ENCODE measurements around the gene SYDE1.

The SYDE1 gene

DNA sequence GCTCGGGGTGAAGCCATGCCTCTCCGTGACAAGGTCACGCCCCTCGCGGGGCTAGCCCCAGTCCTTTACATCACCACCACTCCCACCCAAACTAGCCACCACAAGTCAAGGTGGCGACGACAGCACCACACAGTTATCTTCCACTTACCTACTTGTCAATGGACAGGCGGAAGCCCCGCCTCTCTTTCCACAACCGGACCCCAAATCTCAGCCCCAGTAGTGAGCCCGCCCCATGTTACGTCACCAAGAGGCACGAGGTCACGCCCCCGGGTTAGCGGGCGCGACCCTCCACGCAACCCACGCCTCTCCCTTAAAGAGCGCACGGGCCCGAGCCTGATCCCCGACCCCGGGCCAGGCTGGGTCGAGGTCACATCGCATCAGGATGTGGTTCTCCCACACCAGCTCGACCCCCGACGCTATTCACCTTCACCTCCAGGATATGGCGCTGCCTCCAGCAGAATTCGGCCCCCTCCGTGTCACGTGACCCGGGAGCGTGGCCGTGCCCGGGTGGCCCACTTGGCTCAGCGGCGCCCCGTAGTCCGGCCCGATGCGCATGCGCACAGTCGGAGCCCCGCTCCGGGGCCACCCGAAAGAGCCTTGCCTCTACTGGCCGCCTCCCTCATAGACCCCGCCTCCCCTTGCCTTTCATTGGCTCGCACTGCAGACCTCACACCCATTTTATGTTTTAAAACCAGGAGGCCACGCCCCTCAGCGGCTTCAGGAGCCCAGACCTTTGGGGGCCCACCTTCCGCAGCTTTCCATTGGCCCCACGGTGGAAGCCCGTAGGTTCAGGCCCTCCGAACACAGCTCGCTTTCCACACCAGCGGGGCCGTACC lies 18.2 kb downstream of the SYDE1 start:
- DNase-seq = peak; percentile 97

GRCh38 chr19:15126131-15126910 lies 19.1 kb downstream of the SYDE1 start:
- no peak for DNase-seq

DNA sequence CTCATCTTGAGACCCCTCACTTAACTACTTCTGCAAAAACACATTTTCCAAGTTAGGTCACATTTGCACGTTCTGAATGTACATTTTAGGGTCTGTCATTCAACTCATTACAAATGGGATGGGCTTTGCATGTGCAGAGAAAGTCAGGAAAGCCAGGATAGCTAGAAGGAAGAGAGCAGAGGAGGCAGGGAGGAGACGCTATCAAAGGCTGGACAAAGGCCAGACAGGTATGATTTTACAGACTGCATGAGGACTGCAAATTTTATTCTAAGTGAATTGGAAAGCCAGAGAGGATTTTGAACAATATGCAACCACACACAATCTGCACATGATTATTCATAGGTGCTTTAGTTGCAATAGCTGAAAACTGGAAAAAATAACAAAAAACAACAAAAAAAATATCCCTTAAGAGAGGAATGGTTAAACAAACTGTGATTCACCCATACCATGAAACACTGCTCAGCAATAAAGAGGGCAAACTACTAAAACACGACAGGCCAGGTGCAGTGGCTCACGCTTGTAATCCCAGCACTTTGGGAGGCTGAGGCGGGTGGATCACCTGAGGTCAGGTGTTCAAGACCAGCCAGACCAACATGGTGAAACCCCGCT lies 21.1 kb downstream of the SYDE1 start:
- no peak for DNase-seq

GRCh38 chr19:15129856-15130585 lies 22.8 kb downstream of the SYDE1 start:
- DNase-seq = no peak

GRCh38 chr19:15136234-15136954 lies 29.2 kb downstream of the SYDE1 start:
- DNase-seq = no peak

- DNase-seq = no peak
These were observed 30.6 kb downstream of the SYDE1 start for GRCh38 chr19:15137777-15138176.

- no peak for DNase-seq
These were observed 31.2 kb downstream of the SYDE1 start for GRCh38 chr19:15138427-15138826.

GRCh38 chr19:15141143-15141542 lies 33.9 kb downstream of the SYDE1 start:
- DNase-seq = no peak

- no peak for DNase-seq
These were observed 35.1 kb downstream of the SYDE1 start for GRCh38 chr19:15142313-15142712.

- no peak for DNase-seq
These were observed 36.9 kb downstream of the SYDE1 start for GRCh38 chr19:15144046-15144646.

GRCh38 chr19:15147090-15147489 lies 39.9 kb downstream of the SYDE1 start:
- no peak for DNase-seq

DNA sequence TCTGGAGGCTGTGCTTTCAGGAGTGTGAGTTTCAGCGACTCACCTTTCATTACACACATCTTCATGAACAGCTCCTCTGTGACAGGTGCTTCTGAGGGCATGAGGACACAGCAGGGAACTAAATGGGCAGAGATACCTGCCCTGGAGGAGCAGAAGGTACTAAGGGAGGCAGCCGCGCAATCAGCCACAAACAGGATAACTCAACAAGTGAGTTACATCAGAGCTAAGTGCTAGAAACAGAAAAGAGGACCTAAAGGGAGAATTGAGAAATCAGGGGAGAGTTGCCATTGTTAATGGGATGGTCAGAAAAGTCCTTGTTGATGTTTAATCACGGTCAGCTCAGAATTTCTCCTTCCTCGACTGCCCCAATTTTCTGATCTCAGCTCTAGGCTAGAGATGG lies 42.5 kb downstream of the SYDE1 start:
- DNase-seq = no peak

DNA sequence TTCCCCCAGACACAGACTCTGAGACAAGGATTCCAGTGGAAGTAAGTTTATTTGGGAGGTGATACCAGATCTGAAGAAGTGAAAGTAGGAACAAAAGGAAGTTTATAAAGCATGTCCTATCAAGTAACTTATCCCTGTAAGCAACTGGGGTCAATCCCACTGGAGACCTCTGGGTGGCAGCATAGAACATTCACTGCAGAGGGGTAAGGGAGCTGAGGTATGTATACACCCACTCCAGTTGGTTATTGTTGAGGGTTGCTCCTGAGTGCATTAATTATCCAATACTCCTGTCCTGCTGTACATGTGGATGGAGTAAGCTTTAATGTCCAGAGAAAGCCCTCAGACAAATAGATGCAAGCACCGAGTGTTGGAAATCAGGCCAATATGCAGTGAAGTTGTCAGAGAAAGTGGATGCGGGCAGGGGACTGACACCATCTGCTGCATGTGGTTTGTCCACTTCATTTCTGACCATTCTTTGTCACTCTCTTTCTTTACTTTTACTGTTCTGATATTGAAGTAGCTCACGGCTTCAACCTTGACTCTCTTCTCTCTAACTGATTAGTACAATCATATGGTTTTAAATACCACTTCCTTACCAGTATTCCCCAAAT lies 46.9 kb downstream of the SYDE1 start:
- DNase-seq = no peak

GRCh38 chr19:15155296-15155695 lies 48.1 kb downstream of the SYDE1 start:
- no peak for DNase-seq

DNA sequence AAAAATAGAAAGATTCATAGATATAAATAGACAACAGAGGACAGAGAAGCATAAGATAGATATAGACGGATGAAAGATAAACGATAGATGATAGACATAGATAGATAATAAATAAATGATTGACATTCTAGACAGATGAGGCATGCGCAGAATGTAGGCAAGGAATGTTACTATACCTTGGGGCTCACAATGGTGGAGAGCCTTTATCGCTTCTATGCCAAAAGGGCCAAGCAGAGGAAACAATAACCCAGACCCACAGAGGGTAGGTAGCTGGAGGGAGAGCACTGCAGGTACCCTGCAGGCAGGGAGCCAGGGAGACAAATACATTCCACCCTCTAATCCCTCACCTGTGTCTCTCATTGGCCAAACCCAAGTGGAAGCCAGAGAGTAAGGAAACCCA lies 49.2 kb downstream of the SYDE1 start:
- DNase-seq = no peak

DNA sequence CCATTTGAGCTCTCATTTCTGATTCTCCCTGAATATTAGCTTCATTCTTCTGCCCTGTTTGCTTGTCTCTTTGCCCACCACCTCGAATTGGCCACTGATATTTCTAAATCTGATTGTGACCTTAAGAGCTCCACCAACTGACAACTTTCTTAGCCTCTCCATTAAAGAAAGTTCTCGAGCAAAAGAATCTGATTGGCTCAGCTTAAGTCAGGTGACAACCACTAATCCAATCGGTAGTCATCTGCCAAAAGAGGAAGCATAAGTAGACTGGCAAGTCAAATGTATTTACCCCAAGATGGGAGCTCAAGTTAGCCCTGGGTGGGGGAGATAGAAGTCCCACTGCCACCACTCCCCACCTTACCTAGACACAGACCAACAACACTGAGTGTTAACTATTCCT lies 52.0 kb downstream of the SYDE1 start:
- DNase-seq = no peak

DNA sequence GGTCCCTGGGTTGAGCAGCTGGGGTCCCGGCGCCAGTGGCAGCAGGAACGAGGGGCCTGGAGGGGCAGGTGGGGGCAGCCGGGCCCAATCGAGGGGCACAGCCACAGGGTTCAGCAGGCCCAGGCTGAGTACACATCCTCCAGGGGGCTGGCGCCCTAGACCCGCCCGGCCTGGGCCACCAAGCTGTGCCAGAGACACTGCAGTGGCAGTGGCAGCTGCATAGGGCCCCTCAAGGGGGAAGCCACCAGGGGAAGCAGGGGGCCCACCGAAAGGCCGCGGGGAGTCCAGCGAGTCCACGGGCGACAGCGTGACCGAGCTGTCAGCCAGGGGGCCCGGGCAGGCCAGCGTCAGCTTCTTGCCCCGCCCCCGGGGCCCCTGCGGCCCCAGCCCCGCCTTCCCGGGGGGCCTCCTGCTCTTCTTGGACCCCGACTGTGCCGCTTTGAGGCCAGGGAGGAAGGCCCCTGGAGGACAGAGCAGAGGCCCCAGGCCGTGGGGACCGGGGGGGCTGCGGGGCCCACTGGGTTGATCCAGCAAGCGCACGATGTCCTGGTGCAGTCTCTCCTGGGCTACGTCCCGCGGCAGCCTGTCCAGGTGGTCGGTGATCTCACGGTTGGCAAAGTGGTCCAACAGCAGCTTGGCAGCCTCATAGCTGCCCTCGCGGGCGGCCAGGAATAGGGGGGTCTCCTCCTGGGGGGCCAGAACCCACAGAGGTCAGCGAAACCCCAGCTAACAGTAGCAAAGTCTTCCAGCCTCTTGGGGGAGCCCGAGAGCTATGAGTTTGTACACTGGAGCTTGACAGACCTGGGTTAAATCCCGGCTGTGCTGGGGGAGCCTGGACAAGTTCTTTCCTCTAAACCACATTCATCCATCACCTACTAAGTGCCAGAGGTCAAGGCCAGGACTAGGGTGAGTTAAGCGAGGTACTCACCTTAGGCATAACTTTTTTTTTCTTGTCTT lies 54.1 kb downstream of the SYDE1 start:
- no peak for DNase-seq

Data from T1000 (cell line).